Adrenal gland (tissue), 12 donors: ENCODE data around the gene LRRIQ4. TPM values are rescaled to one million over a fixed set of nuclear protein-coding genes. Genes with fewer than 3 reads are reported as not detected.

Source experiments
- DNase-seq, 7 donors: peaks; one replicate each; pipeline ENCODE4 v3.0.0-alpha.2; 2019 to 2020
- H3K27ac ChIP-seq, 5 donors: fragments of 200-600 bp; sonication (generic) in 4 of 5; 1 replicate in 3 of 5; 2 replicates in 2 of 5; pipeline versions ENCODE4 v1.5.1 to v1.8.0; 2016 to 2020; ENCODE audit warnings: mild to moderate bottlenecking in 1 of 5
- H3K27me3 ChIP-seq: fragments of 200-600 bp; 2 replicates; pipeline ENCODE4 v1.8.0; 2021
- H3K36me3 ChIP-seq, 2 donors: fragments of 200-600 bp; replicated peaks in 1 of 2; 1 replicate in 1 of 2; 2 replicates in 1 of 2; pipeline versions ENCODE4 v1.5.1 to v1.8.0; 2018 to 2022
- H3K4me1 ChIP-seq, 2 donors: fragments of 200-600 bp; replicated peaks in 1 of 2; 1 replicate in 1 of 2; 2 replicates in 1 of 2; pipeline versions ENCODE4 v1.5.1 to v1.8.0; 2018 to 2021
- H3K4me3 ChIP-seq, 4 donors: fragments of 200-600 bp; sonication (generic) in 3 of 4; one replicate each; pipeline ENCODE4 v1.5.1; 2016 to 2018
- H3K9me3 ChIP-seq, 3 donors: fragments of 200-600 bp; sonication (generic) in 1 of 3; replicated peaks in 1 of 3; 1 replicate in 2 of 3; 2 replicates in 1 of 3; pipeline versions ENCODE4 v1.5.1 to v1.8.0; 2016 to 2021
- POLR2A ChIP-seq, 2 donors: fragments of 450-650 bp; IDR thresholded peaks; one replicate each; pipeline ENCODE4 v1.6.1; 2017; ENCODE audit warnings: antibody characterized with exemption in 2 of 2, mild to moderate bottlenecking in 2 of 2, moderate library complexity in 1 of 2
- WGBS, 4 donors: extraction: QIAGEN DNeasy Blood & Tissue Kit in 2 of 4; methylation state at CpG; one replicate each; pipeline versions ENCODE4 v1.1.5 to v1.1.7; 2013 to 2017; 5-methylcytosine and 5-hydroxymethylcytosine counted together
- intact Hi-C, 2 donors: fragments of 100-400 bp; cut with DNase I; formaldehyde crosslinking; loops; one replicate each; pipeline versions ENCODE4 v1.14.1 to v1.15.0; 2022 to 2023
- polyA plus RNA-seq, 3 donors: library from polyadenylated mRNA; stranded (reverse); fragments of 200-250 nt in 2 of 3; fragments of 350-450 nt in 1 of 3; fragmentation: Illumina TruSeq in 1 of 3; extraction: RNeasy Lipid Tissue Mini Kit (QIAGEN cat#74804) in 1 of 3; gene quantifications; one replicate each; pipeline ENCODE4 v1.2.3, GENCODE V29; 2013 to 2014
- total RNA-seq, 9 donors: library from RNA; depleted of rRNA in 4 of 9; stranded (reverse); fragments of >200 nt in 4 of 9; fragments of 120-200 nt in 1 of 9; fragmentation: NEBNext Ultra II Directional in 1 of 9; extraction: Animal tissue kit (Norgen Biotek cat#: 25700) in 1 of 9; gene quantifications; one replicate each; pipeline versions ENCODE4 v1.1.0 to v1.2.4, GENCODE V29; 2013 to 2023
- TF ChIP-seq, protein P1 (sequence below), 6 experiments: fragments of 450-650 bp in 4 of 6; fragments of 200-600 bp in 2 of 6; sonication (generic) in 1 of 6; IDR thresholded peaks; 1 replicate in 5 of 6; 2 replicates in 1 of 6; pipeline versions ENCODE4 v1.5.1 to v1.8.0; 2016 to 2021; ENCODE audit warnings: antibody characterized with exemption in 6 of 6, mild to moderate bottlenecking in 2 of 6, moderate library complexity in 1 of 6
- donor health status: healthy with polysubstance abuse.
- donor health status: Bipolar disorder and iron deficiency.
- donor health status: DM: yes; HTN: yes; CAD: no.
- donor health status: DM: no; HTN: no; CAD: no.
- donor health status: DM: no; HTN: no; CAD: no.
- donor health status: DM: yes; HTN: yes; CAD: no.

LRRIQ4 gene
- total and polyA plus RNA-seq, 12 donors: 0.11 to 0.16 (median 0.13) TPM; not detected in 8

DNA sequence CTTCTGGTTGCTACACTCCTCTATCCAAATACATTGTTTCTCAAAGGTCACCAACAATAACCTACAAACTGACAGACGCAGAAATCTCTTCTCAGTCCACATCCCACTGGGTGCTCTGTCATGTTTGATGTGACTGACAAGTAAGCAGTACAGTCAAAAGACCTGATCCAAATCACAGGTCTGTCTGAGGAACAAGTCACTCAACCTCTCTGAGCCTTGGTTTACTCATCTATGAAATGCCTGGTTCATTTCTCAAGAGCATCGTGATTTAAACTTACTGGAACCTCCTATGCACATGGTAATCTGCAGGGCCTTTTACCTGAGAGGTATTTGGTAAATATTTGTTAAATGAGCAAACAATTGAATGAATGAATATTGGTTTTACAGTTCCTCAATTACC lies 51.6 kb downstream of the LRRIQ4 start:
- Histone ChIP-seq H3K36me3 (no peaks in the 10 kb centered on the region), H3K27me3 (no peaks in the 10 kb centered on the region), H3K27ac (no peak overlapping the region), H3K9me3 (no peaks in the 10 kb centered on the region), H3K4me1 (no peaks in the 10 kb centered on the region), H3K4me3 (no peak overlapping the region)
- TF ChIP-seq, protein P1, sequence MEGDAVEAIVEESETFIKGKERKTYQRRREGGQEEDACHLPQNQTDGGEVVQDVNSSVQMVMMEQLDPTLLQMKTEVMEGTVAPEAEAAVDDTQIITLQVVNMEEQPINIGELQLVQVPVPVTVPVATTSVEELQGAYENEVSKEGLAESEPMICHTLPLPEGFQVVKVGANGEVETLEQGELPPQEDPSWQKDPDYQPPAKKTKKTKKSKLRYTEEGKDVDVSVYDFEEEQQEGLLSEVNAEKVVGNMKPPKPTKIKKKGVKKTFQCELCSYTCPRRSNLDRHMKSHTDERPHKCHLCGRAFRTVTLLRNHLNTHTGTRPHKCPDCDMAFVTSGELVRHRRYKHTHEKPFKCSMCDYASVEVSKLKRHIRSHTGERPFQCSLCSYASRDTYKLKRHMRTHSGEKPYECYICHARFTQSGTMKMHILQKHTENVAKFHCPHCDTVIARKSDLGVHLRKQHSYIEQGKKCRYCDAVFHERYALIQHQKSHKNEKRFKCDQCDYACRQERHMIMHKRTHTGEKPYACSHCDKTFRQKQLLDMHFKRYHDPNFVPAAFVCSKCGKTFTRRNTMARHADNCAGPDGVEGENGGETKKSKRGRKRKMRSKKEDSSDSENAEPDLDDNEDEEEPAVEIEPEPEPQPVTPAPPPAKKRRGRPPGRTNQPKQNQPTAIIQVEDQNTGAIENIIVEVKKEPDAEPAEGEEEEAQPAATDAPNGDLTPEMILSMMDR (IDR thresholded peaks at IDR 0.05): no peak
- TF ChIP-seq POLR2A (IDR thresholded peaks at IDR 0.05): no peak
- 83 to 92% (median 90%) methylated on average over 2 of the region's 2 CpGs for WGBS, 4 donors
- intact Hi-C loops: loop anchor here in 1 of 2 donors (10.0 kb wide), 1 partner anchor 101 kb away; the partner anchor contains the start of gene SEC62
- no peak for DNase-seq

DNA sequence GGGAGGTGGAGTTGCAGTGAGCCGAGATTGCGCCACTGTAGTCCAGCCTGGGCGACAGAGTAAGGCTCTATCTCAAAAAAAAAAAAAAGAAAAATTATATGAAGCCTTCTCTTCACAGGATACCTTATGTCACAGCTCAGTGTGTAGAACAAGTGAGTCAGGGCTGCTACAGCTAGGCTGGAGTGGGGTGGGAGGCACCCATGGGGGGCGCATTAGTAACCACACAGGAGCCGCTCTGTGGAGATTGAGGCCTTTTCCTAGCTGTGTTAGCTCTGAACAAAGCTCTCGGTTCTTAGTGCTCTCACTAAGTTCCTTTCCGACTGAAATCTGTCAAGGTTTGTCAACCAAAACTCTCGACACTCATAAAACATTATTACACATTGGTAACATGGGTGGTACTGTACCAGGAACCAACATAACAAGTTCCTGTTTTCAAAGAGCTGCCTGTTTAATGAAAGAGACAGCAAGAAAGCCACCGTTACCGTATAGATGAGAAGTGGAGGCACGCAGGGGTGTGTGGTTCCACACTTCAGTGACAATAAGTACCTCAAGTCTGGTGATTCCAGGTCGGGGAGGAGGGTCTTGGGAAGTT lies 52.6 kb downstream of the LRRIQ4 start:
- Histone ChIP-seq H3K4me1 (no peaks in the 10 kb centered on the region), H3K36me3 (no peaks in the 10 kb centered on the region), H3K9me3 (no peaks in the 10 kb centered on the region), H3K4me3 (no peak overlapping the region), H3K27me3 (no peaks in the 10 kb centered on the region), H3K27ac (no peak overlapping the region)
- DNase-seq: no peak
- intact Hi-C loops: loop anchor here in 1 of 2 donors (10.0 kb wide), 1 partner anchor 100 kb away; the partner anchor contains the start of gene SEC62
- 69 to 79% (median 77%) methylated on average over 12 of the region's 12 CpGs for WGBS, 4 donors
- TF ChIP-seq, protein P1 (IDR thresholded peaks at IDR 0.05): no peak
- no peak for TF ChIP-seq POLR2A (IDR thresholded peaks at IDR 0.05)

DNA sequence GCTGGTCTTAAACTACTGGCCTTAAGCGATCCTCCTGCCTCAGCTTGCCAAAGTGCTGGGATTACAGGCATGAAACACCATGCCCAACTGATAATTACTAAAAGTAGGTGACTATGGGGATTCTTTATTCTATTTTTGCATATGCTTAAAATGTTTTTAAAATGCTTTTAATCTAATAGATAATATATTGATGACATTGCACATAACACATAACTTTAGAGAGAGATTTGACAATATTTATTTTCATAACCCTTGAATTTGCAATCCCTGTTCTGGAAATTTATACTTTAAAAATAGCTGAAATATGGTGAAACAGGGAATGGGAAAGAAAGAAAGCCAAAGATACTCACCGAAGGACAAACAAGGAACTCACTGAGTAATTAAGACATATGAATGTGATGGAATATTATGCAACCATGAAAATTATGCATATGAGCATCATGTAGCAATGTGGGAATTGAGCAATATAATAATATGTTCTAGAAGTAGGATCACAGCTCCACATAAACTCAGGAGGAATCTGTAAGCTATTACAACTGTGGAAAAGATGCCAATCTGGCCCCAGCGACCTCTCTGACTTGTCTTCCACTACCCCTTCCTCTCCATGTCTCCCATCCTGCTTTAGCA lies 55.0 kb downstream of the LRRIQ4 start:
- H3K9me3 ChIP-seq: no peaks in the 10 kb centered on the region
- TF ChIP-seq, protein P1 (IDR thresholded peaks at IDR 0.05): no peak
- no peak for TF ChIP-seq POLR2A (IDR thresholded peaks at IDR 0.05)
- no peak overlapping the region for H3K4me3 ChIP-seq
- no peak for DNase-seq
- H3K27me3 ChIP-seq: no peaks in the 10 kb centered on the region
- H3K27ac ChIP-seq: no peak overlapping the region
- no peaks in the 10 kb centered on the region for H3K4me1 ChIP-seq
- no peaks in the 10 kb centered on the region for H3K36me3 ChIP-seq
- intact Hi-C loops: loop anchor here in 1 of 2 donors (10.0 kb wide), 1 partner anchor 97 kb away; the partner anchor contains the start of gene SEC62
- 82 to 92% (median 86%) methylated on average over 3 of the region's 3 CpGs for WGBS, 4 donors

DNA sequence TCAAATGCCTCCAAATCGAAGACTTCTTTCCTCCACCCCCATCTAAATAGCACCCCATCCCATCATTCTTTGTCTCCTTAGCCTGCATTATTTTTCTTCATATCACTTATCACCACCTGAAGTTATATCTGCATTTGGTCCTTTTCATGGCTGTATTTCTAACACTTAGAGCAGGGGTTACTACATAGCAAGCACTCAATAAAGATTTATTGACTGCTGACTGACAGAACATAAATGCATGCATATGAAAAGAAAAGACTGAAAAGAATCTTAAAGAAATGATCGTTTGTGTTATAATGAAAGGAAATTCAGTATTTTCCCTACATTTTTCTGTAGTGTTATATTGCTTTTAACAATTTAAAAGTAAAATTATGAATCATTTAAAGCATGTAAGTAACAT lies 55.7 kb downstream of the LRRIQ4 start:
- WGBS, 4 donors: 65 to 82% (median 73%) methylated on average over 2 of the region's 2 CpGs
- intact Hi-C loops: loop anchor here in 1 of 2 donors (10.0 kb wide), 1 partner anchor 96 kb away; the partner anchor contains the start of gene SEC62
- TF ChIP-seq, protein P1 (IDR thresholded peaks at IDR 0.05): no peak
- no peak for TF ChIP-seq POLR2A (IDR thresholded peaks at IDR 0.05)

More for the DNA sequence above, 55.7 kb downstream of the LRRIQ4 start:
- Histone ChIP-seq H3K9me3 (no peaks in the 10 kb centered on the region), H3K36me3 (no peaks in the 10 kb centered on the region), H3K4me1 (no peaks in the 10 kb centered on the region), H3K27ac (no peak overlapping the region), H3K4me3 (no peak overlapping the region), H3K27me3 (no peaks in the 10 kb centered on the region)
- no peak for DNase-seq
